ENCODE results near the gene LAMP5. TPM values are rescaled to one million over a fixed set of nuclear protein-coding genes. Genes with fewer than 3 reads are reported as not detected.

Gene LAMP5
- total RNA-seq, 2 donors from 2014 or later = 0.35 TPM; not detected in 1

GRCh38 chr20:9495701-9496100 lies 18.7 kb upstream of the LAMP5 start:
- H3K4me1 Mint-ChIP-seq = no peaks in the 10 kb centered on the region
- no peak overlapping the region for H3K9ac ChIP-seq (ENCODE audit: extremely low read depth, low read length, poor library complexity, severe bottlenecking)
- WGBS, 2 experiments (ENCODE audit: insufficient coverage in 1 of 2, insufficient read length in 1 of 2) = 77% methylated on average over 2 of the region's 2 CpGs; no CpG with 5 or more reads in 1 of the 2 experiments

GRCh38 chr20:9496155-9496554 lies 18.2 kb upstream of the LAMP5 start:
- no peak for DNase-seq
- H3K27ac ChIP-seq (ENCODE audit: low read depth, low read length) = no peak overlapping the region
- Mint-ChIP-seq H3K4me3 (no peak overlapping the region), H3K9me3 (no peaks in the 10 kb centered on the region), H3K27ac (no peak overlapping the region), H3K36me3 (ENCODE audit: low read depth) (no peaks in the 10 kb centered on the region), H3K27me3 (ENCODE audit: insufficient read depth) (no peaks in the 10 kb centered on the region), H3K4me1 (no peaks in the 10 kb centered on the region)
- no peaks in the 10 kb centered on the region for H3K4me1 ChIP-seq (ENCODE audit: control insufficient read depth, insufficient read depth, low read length)
- H3K9ac ChIP-seq (ENCODE audit: extremely low read depth, low read length, poor library complexity, severe bottlenecking) = no peak overlapping the region
- H3K4me3 ChIP-seq (ENCODE audit: low read length) = no peak overlapping the region
- no peaks in the 10 kb centered on the region for H3K27me3 ChIP-seq (ENCODE audit: control insufficient read depth, insufficient read depth, low read length, poor library complexity, severe bottlenecking)
- no peaks in the 10 kb centered on the region for H3K36me3 ChIP-seq (ENCODE audit: control insufficient read depth, insufficient read depth, low read length)
- TF ChIP-seq CTCF (conservative IDR thresholded peaks at IDR 0.05) = no peak
- no peaks in the 10 kb centered on the region for H3K9me3 ChIP-seq (ENCODE audit: control insufficient read depth, low read length)
- WGBS, 2 experiments (ENCODE audit: insufficient coverage in 1 of 2, insufficient read length in 1 of 2) = 90 to 92% methylated on average over 3 of the region's 3 CpGs

More at GRCh38 chr20:9495701-9496100, 18.7 kb upstream of the LAMP5 start:
- Histone ChIP-seq H3K27ac (ENCODE audit: low read depth, low read length) (no peak overlapping the region), H3K4me1 (ENCODE audit: control insufficient read depth, insufficient read depth, low read length) (no peaks in the 10 kb centered on the region), H3K9me3 (ENCODE audit: control insufficient read depth, low read length) (no peaks in the 10 kb centered on the region), H3K4me3 (ENCODE audit: low read length) (no peak overlapping the region), H3K36me3 (ENCODE audit: control insufficient read depth, insufficient read depth, low read length) (no peaks in the 10 kb centered on the region), H3K27me3 (ENCODE audit: control insufficient read depth, insufficient read depth, low read length, poor library complexity, severe bottlenecking) (no peaks in the 10 kb centered on the region)
- H3K27me3 Mint-ChIP-seq (ENCODE audit: insufficient read depth) = no peaks in the 10 kb centered on the region
- no peaks in the 10 kb centered on the region for H3K36me3 Mint-ChIP-seq (ENCODE audit: low read depth)
- no peak overlapping the region for H3K4me3 Mint-ChIP-seq
- no peak overlapping the region for H3K27ac Mint-ChIP-seq
- no peaks in the 10 kb centered on the region for H3K9me3 Mint-ChIP-seq
- DNase-seq = no peak
- TF ChIP-seq CTCF (conservative IDR thresholded peaks at IDR 0.05) = no peak

- Mint-ChIP-seq H3K9me3 (no peaks in the 10 kb centered on the region), H3K27ac (no peak overlapping the region), H3K4me3 (no peak overlapping the region), H3K36me3 (ENCODE audit: low read depth) (no peaks in the 10 kb centered on the region), H3K4me1 (no peaks in the 10 kb centered on the region), H3K27me3 (ENCODE audit: insufficient read depth) (peaks cover 9% of the 10 kb centered on the region)
- H3K9ac ChIP-seq (ENCODE audit: extremely low read depth, low read length, poor library complexity, severe bottlenecking) = no peak overlapping the region
- no peaks in the 10 kb centered on the region for H3K36me3 ChIP-seq (ENCODE audit: control insufficient read depth, insufficient read depth, low read length)
- no peak for DNase-seq
- H3K27me3 ChIP-seq (ENCODE audit: control insufficient read depth, insufficient read depth, low read length, poor library complexity, severe bottlenecking) = no peaks in the 10 kb centered on the region
- WGBS, 2 experiments (ENCODE audit: insufficient coverage in 1 of 2, insufficient read length in 1 of 2) = 88 to 94% methylated on average over 3 to 4 of the region's 4 CpGs
- no peak overlapping the region for H3K27ac ChIP-seq (ENCODE audit: low read depth, low read length)
- no peaks in the 10 kb centered on the region for H3K9me3 ChIP-seq (ENCODE audit: control insufficient read depth, low read length)
- TF ChIP-seq CTCF (conservative IDR thresholded peaks at IDR 0.05) = no peak
- H3K4me3 ChIP-seq (ENCODE audit: low read length) = no peak overlapping the region
- H3K4me1 ChIP-seq (ENCODE audit: control insufficient read depth, insufficient read depth, low read length) = no peaks in the 10 kb centered on the region
These were observed 16.1 kb upstream of the LAMP5 start for GRCh38 chr20:9498322-9498721.

All from endodermal cell (in vitro differentiated cells).